ENCODE data around the gene FMNL3. TPM values are rescaled to one million over a fixed set of nuclear protein-coding genes. Genes with fewer than 3 reads are reported as not detected.

Gene FMNL3, protein sequence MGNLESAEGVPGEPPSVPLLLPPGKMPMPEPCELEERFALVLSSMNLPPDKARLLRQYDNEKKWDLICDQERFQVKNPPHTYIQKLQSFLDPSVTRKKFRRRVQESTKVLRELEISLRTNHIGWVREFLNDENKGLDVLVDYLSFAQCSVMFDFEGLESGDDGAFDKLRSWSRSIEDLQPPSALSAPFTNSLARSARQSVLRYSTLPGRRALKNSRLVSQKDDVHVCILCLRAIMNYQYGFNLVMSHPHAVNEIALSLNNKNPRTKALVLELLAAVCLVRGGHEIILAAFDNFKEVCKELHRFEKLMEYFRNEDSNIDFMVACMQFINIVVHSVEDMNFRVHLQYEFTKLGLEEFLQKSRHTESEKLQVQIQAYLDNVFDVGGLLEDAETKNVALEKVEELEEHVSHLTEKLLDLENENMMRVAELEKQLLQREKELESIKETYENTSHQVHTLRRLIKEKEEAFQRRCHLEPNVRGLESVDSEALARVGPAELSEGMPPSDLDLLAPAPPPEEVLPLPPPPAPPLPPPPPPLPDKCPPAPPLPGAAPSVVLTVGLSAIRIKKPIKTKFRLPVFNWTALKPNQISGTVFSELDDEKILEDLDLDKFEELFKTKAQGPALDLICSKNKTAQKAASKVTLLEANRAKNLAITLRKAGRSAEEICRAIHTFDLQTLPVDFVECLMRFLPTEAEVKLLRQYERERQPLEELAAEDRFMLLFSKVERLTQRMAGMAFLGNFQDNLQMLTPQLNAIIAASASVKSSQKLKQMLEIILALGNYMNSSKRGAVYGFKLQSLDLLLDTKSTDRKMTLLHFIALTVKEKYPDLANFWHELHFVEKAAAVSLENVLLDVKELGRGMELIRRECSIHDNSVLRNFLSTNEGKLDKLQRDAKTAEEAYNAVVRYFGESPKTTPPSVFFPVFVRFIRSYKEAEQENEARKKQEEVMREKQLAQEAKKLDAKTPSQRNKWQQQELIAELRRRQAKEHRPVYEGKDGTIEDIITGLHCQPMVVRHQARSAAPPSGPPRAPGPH
- 17.2 and 46.4 TPM in 2 replicates for total RNA-seq (ENCODE audit: low replicate concordance)

DNA sequence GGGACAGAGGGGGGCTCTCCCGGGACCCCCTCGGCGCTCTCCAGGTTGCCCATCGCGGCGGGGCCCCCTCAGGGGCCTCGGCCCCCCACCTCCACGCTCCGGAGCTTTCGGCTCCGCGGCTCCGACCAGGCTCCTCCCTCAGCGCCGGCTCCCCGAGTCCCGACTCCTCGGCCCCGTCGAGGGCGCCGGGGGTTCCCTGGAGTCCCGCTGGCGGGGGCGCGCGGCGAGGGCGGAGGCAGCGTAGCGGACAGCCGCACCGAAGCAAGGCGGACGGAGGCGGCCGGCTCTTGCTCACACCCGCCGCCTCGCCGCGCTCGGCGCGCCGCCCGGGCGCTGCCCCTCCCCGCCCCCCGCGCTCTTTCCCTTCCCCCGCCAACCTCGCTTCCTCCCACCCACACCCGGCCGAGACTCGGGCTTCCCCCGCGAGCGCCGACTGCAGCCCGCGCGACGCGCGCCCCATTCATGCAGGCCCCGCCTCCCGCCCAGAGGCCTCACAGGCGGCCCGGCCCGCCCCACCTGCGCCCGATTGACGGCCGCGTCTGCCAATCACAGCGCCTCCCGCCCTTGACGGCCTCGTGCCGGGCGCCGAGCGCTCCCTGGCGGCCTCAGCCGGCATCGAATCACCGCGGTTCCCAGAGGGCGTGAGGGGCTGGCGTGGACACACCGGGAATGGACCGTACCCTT lies at the start of gene FMNL3:
FMNL3 (minus strand) TSS at position 278 of the 684 bp plus-strand sequence; CDS start at position 53, 225 bp downstream.

DNA sequence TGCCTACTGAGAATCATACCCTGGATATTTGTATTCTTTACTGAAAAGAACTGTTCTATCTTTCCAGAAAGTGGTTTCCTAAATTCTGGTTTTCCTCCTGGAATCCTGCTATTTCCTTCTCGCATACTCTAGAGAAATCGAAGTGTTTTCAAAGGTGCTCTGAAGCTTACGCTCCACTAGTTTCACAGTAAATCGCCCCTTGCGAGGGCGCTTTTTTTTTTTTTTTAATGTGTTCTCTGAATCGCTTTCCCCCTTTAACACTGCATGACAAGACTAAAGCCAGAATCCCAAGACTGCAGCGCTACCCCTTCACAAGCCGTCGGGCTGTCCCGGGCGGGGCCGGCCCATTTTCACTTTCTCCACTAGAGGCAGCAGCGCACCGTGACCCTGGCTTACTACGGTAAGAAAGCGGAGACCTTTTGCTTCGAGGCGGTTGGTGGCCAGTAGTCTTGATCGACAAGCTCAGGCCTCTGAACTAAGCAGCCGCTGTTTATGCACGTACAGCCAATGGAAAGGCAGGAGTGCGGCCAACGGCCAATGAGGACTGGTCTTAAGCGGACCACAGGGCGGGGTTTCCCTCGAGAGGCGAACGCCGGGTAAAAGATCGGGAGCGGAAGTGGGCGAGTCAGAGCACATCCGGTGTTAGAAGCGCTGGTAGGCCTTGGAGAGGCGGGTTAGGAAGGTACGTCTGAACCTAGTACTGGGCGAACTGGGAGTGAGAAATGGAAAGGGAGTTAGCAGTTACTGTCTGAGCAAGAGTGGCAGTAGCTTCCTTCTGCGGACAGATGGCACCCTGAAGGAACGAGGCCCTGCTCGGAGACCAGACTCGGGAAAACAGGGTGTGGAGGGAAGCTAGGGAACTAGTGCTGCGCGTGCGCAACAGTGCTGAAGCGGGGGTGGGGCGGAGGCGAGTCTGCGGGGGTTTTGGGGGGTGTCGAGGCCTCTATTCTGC lies 34.0 kb upstream of the FMNL3 start, which contains the start of gene TMBIM6:
TMBIM6 (plus strand) TSS at position 628 of the 952 bp plus-strand sequence. CDS start 10,937 bp downstream, outside the sequence.

DNA sequence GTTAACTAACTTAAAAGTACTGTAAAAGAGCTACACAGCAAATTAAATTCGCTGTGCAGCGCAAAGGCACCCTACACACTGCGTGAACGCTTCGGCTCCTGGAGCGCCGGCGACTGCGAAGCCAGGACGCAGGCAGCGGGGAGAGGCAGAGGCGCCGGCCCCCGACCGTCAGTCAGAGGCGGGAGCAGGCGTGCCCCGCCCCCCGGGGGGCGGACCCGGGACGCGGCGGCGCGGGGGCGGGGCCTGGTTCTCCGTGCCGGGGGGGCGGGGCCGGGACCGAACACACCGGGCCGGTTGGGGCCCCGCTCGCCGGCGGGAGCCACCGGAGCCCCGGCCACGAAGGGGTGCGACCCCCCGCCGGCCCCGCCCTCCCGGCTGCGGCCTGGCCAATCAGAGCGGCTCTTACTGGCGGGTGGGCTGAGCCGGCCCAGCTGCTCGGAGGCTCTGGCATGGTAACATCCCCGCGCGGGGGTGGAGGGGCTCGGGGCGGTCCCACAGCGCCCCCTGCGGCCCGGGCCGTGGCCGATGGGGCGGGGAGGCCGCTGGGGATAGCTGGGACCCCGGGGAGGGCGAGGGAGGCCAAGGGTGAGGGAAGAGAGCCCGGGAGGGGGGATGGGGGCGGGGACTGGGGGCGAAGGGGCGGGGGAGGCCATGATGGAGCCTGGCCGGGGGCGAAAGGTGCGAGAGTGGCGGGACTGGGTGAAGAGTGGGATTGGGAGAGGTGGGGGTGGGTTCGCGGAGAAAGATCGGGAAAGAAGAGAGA lies 83.9 kb downstream of the FMNL3 start, which contains the start of gene PRPF40B:
PRPF40B (plus strand) TSS at position 420 of the 763 bp plus-strand sequence; CDS start at position 450, 30 bp downstream.

DNA sequence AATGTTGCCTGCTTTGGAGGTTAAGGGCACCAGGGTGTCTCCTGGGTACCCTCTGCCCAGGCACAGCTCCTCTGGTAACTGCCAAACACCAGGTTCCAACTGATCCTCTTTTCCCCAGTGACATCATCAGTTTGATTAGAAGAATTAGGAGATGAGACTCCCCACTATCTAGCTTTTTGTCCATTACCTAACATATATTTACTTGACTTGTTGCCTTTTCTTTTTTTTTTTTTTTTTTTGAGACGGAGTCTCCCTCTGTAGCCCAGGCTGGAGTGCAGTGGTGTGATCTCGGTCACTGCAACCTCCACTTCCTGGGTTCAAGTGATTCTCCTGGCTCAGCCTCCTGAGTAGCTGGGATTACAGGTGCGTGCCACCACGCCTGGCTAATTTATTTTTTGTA lies 101.7 kb downstream of the FMNL3 start, which contains the start of gene FAM186B:
FAM186B (minus strand) TSS at position 101 of the 400 bp plus-strand sequence. CDS start 162 bp downstream, outside the sequence.

Other genes starting within 250 kb of the FMNL3 start
- 0.23 and 0.30 TPM in 2 replicates for gene KCNH3, start 168.4 kb downstream of the FMNL3 start, total RNA-seq (ENCODE audit: low replicate concordance)
- gene MCRS1, start 139.3 kb downstream of the FMNL3 start, total RNA-seq (ENCODE audit: low replicate concordance): 53.7 and 56.0 TPM in 2 replicates
- 0.12 and 0.23 TPM in 2 replicates for gene FAM186B, start 101.8 kb downstream of the FMNL3 start, total RNA-seq (ENCODE audit: low replicate concordance)
- 11.9 and 17.6 TPM in 2 replicates for gene PRPF40B, start 83.8 kb downstream of the FMNL3 start, total RNA-seq (ENCODE audit: low replicate concordance)
- 238 and 243 TPM in 2 replicates for gene TMBIM6, start 34.2 kb upstream of the FMNL3 start, total RNA-seq (ENCODE audit: low replicate concordance)
- 11.7 and 13.3 TPM in 2 replicates for gene NCKAP5L, start 121.0 kb upstream of the FMNL3 start, total RNA-seq (ENCODE audit: low replicate concordance)
- 3.7 and 4.0 TPM in 2 replicates for gene BCDIN3D, start 135.7 kb upstream of the FMNL3 start, total RNA-seq (ENCODE audit: low replicate concordance)
- gene FAIM2, start 196.5 kb upstream of the FMNL3 start, total RNA-seq (ENCODE audit: low replicate concordance): 0.38 and 41.0 TPM in 2 replicates
- not detected in 2 replicates for gene AQP2, start 243.3 kb upstream of the FMNL3 start, total RNA-seq (ENCODE audit: low replicate concordance)

Data from smooth muscle cell of the coronary artery (primary cell).